Heart right ventricle (tissue), 16 donors: ENCODE data around the gene NFYA. TPM values are rescaled to one million over a fixed set of nuclear protein-coding genes. Genes with fewer than 3 reads are reported as not detected.

Experiments
- ATAC-seq, 8 donors: fragments of 200-7000 bp; cut with Tn5 transposase; one replicate each; pipeline ENCODE4 v1.9.1; 2020; ENCODE audit warnings: mild to moderate bottlenecking in 8 of 8, moderate library complexity in 8 of 8, moderate number of reproducible peaks in 1 of 8
- DNase-seq, 2 donors: peaks; one replicate each; pipeline ENCODE4 v3.0.0-alpha.2; 2020
- H3K27ac ChIP-seq, 10 donors: fragments of 200-600 bp; sonication (generic) in 2 of 10; one replicate each; pipeline versions ENCODE4 v1.5.0 to v1.8.0; 2020 to 2022; ENCODE audit warnings: mild to moderate bottlenecking in 3 of 10
- H3K27me3 ChIP-seq, 7 donors: fragments of 200-600 bp; one replicate each; pipeline ENCODE4 v1.8.0; 2021 to 2022; ENCODE audit warnings: mild to moderate bottlenecking in 2 of 7
- H3K36me3 ChIP-seq, 9 donors: fragments of 200-600 bp; sonication (generic) in 1 of 9; one replicate each; pipeline versions ENCODE4 v1.5.0 to v1.8.0; 2020 to 2022; ENCODE audit warnings: mild to moderate bottlenecking in 2 of 9
- H3K4me1 ChIP-seq, 9 donors: fragments of 200-600 bp; sonication (generic) in 1 of 9; one replicate each; pipeline versions ENCODE4 v1.5.0 to v1.8.0; 2020 to 2022; ENCODE audit warnings: mild to moderate bottlenecking in 4 of 9
- H3K4me3 ChIP-seq, 10 donors: fragments of 200-600 bp; sonication (generic) in 2 of 10; one replicate each; pipeline versions ENCODE4 v1.5.0 to v1.8.0; 2020 to 2022; ENCODE audit warnings: mild to moderate bottlenecking in 7 of 10, moderate library complexity in 2 of 10
- H3K9me3 ChIP-seq, 11 donors: fragments of 200-600 bp in 10 of 11; sonication (generic) in 2 of 11; one replicate each; pipeline versions ENCODE4 v1.5.0 to v1.8.0; 2013 to 2022; ENCODE audit warnings: mild to moderate bottlenecking in 2 of 11, control low read depth in 1 of 11, moderate library complexity in 1 of 11
- CTCF ChIP-seq, 9 donors: fragments of 200-600 bp; sonication (generic) in 2 of 9; IDR thresholded peaks; one replicate each; pipeline versions ENCODE4 v1.5.0 to v1.8.0; 2021 to 2022; ENCODE audit warnings: antibody characterized with exemption in 9 of 9, mild to moderate bottlenecking in 5 of 9, moderate library complexity in 1 of 9
- WGBS, 2 donors: extraction: QIAGEN DNeasy Blood & Tissue Kit; methylation state at CpG; one replicate each; pipeline ENCODE4 v1.1.7; 2013; ENCODE audit warnings: inconsistent platforms in 1 of 2; 5-methylcytosine and 5-hydroxymethylcytosine counted together
- intact Hi-C, 10 donors: fragments of 100-400 bp; cut with DNase I; formaldehyde crosslinking; loops; one replicate each; pipeline versions ENCODE4 v1.11.1 to v1.14.2; 2022
- polyA plus RNA-seq, 2 donors: library from polyadenylated mRNA; stranded (reverse); fragments of 200-250 nt; gene quantifications; one replicate each; pipeline ENCODE4 v1.2.3, GENCODE V29; 2013
- total RNA-seq, 10 donors: library from RNA; stranded (reverse); fragmentation: NEBNext Ultra II Directional in 3 of 10; extraction: Animal tissue kit (Norgen Biotek cat#: 25700) in 3 of 10; gene quantifications; one replicate each; pipeline versions ENCODE4 v1.2.1 to v1.2.4, GENCODE V29; 2021 to 2023
- donor health status: Arrhythmogenic right ventricular cardiomyopathy.
- donor health status: ischemic (EF 13 %, LVEDD 7.1; RV severe dilation, severe dysfunction).
- donor health status: healthy with polysubstance abuse.
- donor health status: DM: no; HTN: yes; CAD: no.
- donor health status: DM: no; HTN: no; CAD: no.
- donor health status: ischemic (EF 25% LVEDD 6.9; RV normal size, moderate dysfunction).
- donor health status: ischemic (EF 25% LVEDD 5.7; RV mildly dilated, moderate dysfunction).
- donor health status: healthy.
- donor health status: DM: yes; HTN: yes; CAD: no.
- donor health status: Ischemic cardiomyopathy.
- donor health status: ischemic (EF 35%, LVEDD 5.7; RV mildly dilated, moderate dysfunction).
- donor health status: nonischemic (EF 11% LVEDD 7.7; RV severe dilation, severe dysfunction).
- donor health status: DM: yes; HTN: yes; CAD: no.
- donor health status: PGD.
- donor health status: ischemic (EF 29% LVEDD 5.4; RV normal size, mild dysfunction).
- donor health status: nonischemic (EF 23%, LVEDD 6.1; RV moderate dilation, normal function).

The NFYA gene
- total and polyA plus RNA-seq, 12 donors: 4.2 to 12.0 (median 10.3) TPM

- peaks cover 3 to 26% (median 10%) of the 10 kb centered on the region in 9 donors for H3K4me1 ChIP-seq
- WGBS, 2 donors: 1 to 2% methylated on average over 45 of the region's 45 CpGs
- no peaks in the 10 kb centered on the region for H3K9me3 ChIP-seq
- H3K27me3 ChIP-seq: no peaks in the 10 kb centered on the region
- DNase-seq: peak; percentile 81 to 90
- H3K36me3 ChIP-seq: no peaks in the 10 kb centered on the region
- intact Hi-C loops: loop anchor here in 8 of 10 donors (1.0 to 10.0 kb wide), 15 partner anchors 23 to 1683 kb away; no protein-coding TSS in a partner anchor
- peak overlapping the region; percentile 40 to 66 (median 60) for H3K4me3 ChIP-seq
- ATAC-seq: peak; percentile 95 to 97 (median 96)
- peak overlapping the region; percentile 27 to 86 (median 78) for H3K27ac ChIP-seq
- peak; percentile 93 to 100 (median 100) for TF ChIP-seq CTCF (IDR thresholded peaks at IDR 0.05)
Observed at GRCh38 chr6:41027799-41028560, 44.8 kb upstream of the NFYA start.

- TF ChIP-seq CTCF (IDR thresholded peaks at IDR 0.05): no peak
- Histone ChIP-seq H3K9me3 (no peaks in the 10 kb centered on the region), H3K27ac (peak overlapping the region; percentile 27 to 86 (median 78)), H3K4me3 (peak overlapping the region; percentile 40 to 66 (median 60)), H3K4me1 (peaks cover 3 to 26% (median 10%) of the 10 kb centered on the region in 9 donors), H3K27me3 (no peaks in the 10 kb centered on the region), H3K36me3 (no peaks in the 10 kb centered on the region)
- WGBS, 2 donors: 38 to 41% methylated on average over 13 of the region's 13 CpGs
- ATAC-seq (peak in 7 of 8 donors; percentile 36 to 77 (median 61)), DNase-seq (peak in 1 of 2 donors; percentile 23)
- intact Hi-C loops: loop anchor here in 8 of 10 donors (1.0 to 10.0 kb wide), 15 partner anchors 23 to 1684 kb away; no protein-coding TSS in a partner anchor
Observed at GRCh38 chr6:41028561-41029412, 44.0 kb upstream of the NFYA start.

- intact Hi-C loops: no loop called here
- DNase-seq (no peak), ATAC-seq (no peak)
- TF ChIP-seq CTCF (IDR thresholded peaks at IDR 0.05): no peak
- Histone ChIP-seq H3K4me3 (no peak overlapping the region), H3K36me3 (no peaks in the 10 kb centered on the region), H3K9me3 (no peaks in the 10 kb centered on the region), H3K27me3 (no peaks in the 10 kb centered on the region), H3K27ac (no peak overlapping the region), H3K4me1 (peaks cover under 1 to 14% (median 7%) of the 10 kb centered on the region in 9 donors)
- WGBS, 2 donors: 95 to 97% methylated on average over 15 of the region's 15 CpGs
Observed at GRCh38 chr6:41032830-41033229, 39.9 kb upstream of the NFYA start.

GRCh38 chr6:41033776-41034175 is 39.0 kb upstream of the NFYA start:
- no peak for TF ChIP-seq CTCF (IDR thresholded peaks at IDR 0.05)
- H3K4me3 ChIP-seq: no peak overlapping the region
- intact Hi-C loops: no loop called here

More at GRCh38 chr6:41033776-41034175, 39.0 kb upstream of the NFYA start:
- Histone ChIP-seq H3K9me3 (no peaks in the 10 kb centered on the region), H3K4me1 (peaks cover 0 to 6% (median 0%) of the 10 kb centered on the region in 9 donors), H3K36me3 (no peaks in the 10 kb centered on the region), H3K27ac (no peak overlapping the region), H3K27me3 (no peaks in the 10 kb centered on the region)
- ATAC-seq (no peak), DNase-seq (no peak)
- WGBS, 2 donors: 89 to 92% methylated on average over 13 of the region's 13 CpGs
